ENCODE measurements around the gene HPCAL4.

HPCAL4 gene

DNA sequence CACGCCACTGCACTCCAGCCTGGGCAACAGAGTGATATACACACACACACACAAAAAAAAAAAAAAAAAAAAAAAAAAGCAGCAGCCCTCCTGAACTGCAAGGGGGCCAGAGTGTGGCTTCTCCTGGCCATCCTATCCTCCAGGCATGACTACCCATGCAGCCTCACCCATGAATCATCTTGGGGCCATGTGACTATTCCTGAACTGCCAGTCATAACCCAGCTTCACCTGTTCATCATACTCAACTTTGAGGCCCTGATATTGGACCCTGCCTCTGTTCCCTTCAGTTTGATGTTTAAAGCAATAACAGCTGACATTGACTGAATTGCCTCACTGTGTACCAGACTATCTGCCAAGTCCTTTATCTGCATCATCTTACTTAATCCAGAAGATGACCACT is 2.8 kb upstream of the HPCAL4 start:
- WGBS (ENCODE audit: insufficient coverage) = no CpG with 5 or more reads among the region's 1 CpG
- Histone ChIP-seq H3K4me3 (ENCODE audit: control insufficient read depth in 1 of 7, extremely low read depth in 1 of 7, insufficient read depth in 4 of 7, low read depth in 2 of 7, low read length in 6 of 7) (no peak overlapping the region), H3K27ac (ENCODE audit: insufficient read depth in 1 of 2, low read depth in 1 of 2, low read length in 2 of 2, poor library complexity in 1 of 2, severe bottlenecking in 2 of 2) (no peak overlapping the region), H3K9me3 (ENCODE audit: control extremely low read depth in 1 of 5, control insufficient read depth in 4 of 5, insufficient read depth in 2 of 5, low read depth in 1 of 5, low read length in 4 of 5) (peaks cover 0 to 3% (median 0%) of the 10 kb centered on the region in 5 experiments), H3K4me1 (ENCODE audit: control extremely low read depth in 1 of 4, control insufficient read depth in 4 of 4, insufficient read depth in 4 of 4, low read length in 3 of 4) (peaks cover 0 to 21% (median 13%) of the 10 kb centered on the region in 4 experiments), H3K27me3 (replicated peaks in 2 of 5; ENCODE audit: control insufficient read depth in 4 of 5, insufficient read depth in 5 of 5, low read length in 4 of 5) (peaks cover 7 to 94% (median 40%) of the 10 kb centered on the region in 5 experiments), H3K36me3 (ENCODE audit: control insufficient read depth in 4 of 4, insufficient read depth in 4 of 4, low read length in 3 of 4) (no peaks in the 10 kb centered on the region)
- DNase-seq = no peak
- POLR2A ChIA-PET = no interaction called here
- CTCF ChIA-PET = interaction anchor here (1.1 to 3.3 kb wide), 3 partner anchors 23 to 278 kb away, joined by 3 to 16 read pairs (median 11); partner anchors contain the start of gene NT5C1A

DNA sequence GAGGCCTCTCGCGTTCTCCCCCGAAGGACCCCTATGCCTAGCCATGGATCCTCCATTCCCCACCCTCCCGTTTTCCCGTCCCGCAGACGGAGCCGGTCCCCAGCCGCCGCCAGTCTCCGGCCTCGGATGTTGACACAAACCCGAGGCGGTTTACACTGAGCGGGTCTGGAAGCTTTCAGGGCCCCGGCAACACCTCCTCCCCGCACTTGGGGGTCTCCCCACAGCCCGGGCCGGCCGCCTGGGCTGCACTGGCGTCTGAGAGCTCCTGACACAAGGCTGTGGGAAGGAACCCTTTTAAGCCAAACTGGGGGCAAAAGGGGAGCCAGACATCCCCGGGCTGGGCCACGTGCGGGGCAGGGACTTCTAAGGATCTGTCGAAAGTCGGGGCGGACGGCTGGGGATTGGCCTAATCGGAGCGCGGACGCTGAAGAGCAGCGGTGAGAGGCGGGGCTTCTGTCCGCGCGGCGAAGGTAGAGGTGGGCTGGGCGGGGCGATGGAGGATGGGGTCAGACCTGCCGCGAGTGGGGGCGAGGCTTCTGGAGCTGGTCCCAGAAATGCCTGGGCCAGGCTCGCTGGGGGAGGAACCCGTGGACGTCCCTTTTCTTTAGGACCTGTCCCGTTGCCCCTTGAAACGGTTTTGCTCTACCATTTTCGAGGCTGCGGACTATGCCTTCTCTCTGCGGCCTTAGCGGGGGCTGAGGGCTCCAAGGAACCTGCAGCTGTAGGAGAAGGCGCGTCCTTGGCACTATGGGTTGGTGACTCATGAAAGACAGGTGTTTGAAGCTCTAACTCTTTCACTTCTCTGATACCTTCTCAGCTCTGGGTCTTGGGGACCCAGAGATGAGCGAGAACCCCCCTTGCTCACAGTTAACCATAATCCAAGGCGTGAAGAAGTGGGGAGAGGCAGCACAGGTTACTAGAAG is 1.2 kb upstream of the HPCAL4 start:
- H3K4me3 ChIP-seq (ENCODE audit: control insufficient read depth in 1 of 7, extremely low read depth in 1 of 7, insufficient read depth in 4 of 7, low read depth in 2 of 7, low read length in 6 of 7) = peak overlapping the region in 3 of 7 experiments; percentile 50 to 64 (median 56)
- CTCF ChIA-PET = interaction anchor here (1.0 to 4.5 kb wide), 5 partner anchors 9 to 107 kb away, joined by 3 to 21 read pairs (median 11); partner anchors contain the start of gene NT5C1A
- peak in 2 of 3 donors; percentile 17 to 33 for DNase-seq
- H3K27me3 ChIP-seq (replicated peaks in 2 of 5; ENCODE audit: control insufficient read depth in 4 of 5, insufficient read depth in 5 of 5, low read length in 4 of 5) = peaks cover 8 to 98% (median 45%) of the 10 kb centered on the region in 5 experiments
- H3K9me3 ChIP-seq (ENCODE audit: control extremely low read depth in 1 of 5, control insufficient read depth in 4 of 5, insufficient read depth in 2 of 5, low read depth in 1 of 5, low read length in 4 of 5) = no peaks in the 10 kb centered on the region
- 10% methylated on average over 35 of the region's 56 CpGs for WGBS (ENCODE audit: insufficient coverage)
- peaks cover 0 to 21% (median 13%) of the 10 kb centered on the region in 4 experiments for H3K4me1 ChIP-seq (ENCODE audit: control extremely low read depth in 1 of 4, control insufficient read depth in 4 of 4, insufficient read depth in 4 of 4, low read length in 3 of 4)
- POLR2A ChIA-PET = no interaction called here
- no peaks in the 10 kb centered on the region for H3K36me3 ChIP-seq (ENCODE audit: control insufficient read depth in 4 of 4, insufficient read depth in 4 of 4, low read length in 3 of 4)
- no peak overlapping the region for H3K27ac ChIP-seq (ENCODE audit: insufficient read depth in 1 of 2, low read depth in 1 of 2, low read length in 2 of 2, poor library complexity in 1 of 2, severe bottlenecking in 2 of 2)

DNA sequence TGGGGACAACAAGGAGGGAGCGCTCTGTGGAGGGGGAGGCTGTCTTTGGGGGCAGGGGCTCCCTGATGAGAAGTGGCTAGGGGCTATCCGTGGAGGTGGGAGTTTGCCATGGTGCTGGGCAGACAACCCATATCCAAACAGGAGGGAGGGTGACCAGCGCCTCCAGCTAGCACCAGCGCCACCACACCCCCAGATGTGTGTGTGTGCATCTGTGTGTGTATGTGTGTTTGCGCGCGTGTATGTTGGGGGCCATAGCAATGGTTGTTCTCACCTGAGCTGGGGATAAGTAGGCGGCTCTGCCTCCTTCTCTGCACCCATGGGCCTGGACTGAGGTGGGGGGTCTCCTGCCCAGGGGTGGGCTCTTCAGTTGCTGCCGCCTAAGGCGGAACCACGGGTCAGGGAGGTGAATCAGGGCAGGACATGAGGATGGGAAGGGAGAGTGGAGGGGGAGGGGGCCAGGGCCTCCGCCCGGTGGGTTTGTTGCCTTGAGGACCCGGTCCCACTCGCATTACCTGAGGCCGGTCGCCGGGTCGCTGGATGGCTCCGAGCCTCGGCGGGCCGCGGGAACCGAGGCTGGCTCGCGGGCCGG is 345 bp downstream of the HPCAL4 start:
- ChIA-PET CTCF (interaction anchor here (3.1 to 4.5 kb wide), 3 partner anchors 10 to 33 kb away, joined by 11 to 21 read pairs (median 16); partner anchors contain the start of gene NT5C1A), POLR2A (no interaction called here)
- peak overlapping the region in 5 of 7 experiments; percentile 10 to 67 (median 50) for H3K4me3 ChIP-seq (ENCODE audit: control insufficient read depth in 1 of 7, extremely low read depth in 1 of 7, insufficient read depth in 4 of 7, low read depth in 2 of 7, low read length in 6 of 7)
- peaks cover 0 to 21% (median 13%) of the 10 kb centered on the region in 4 experiments for H3K4me1 ChIP-seq (ENCODE audit: control extremely low read depth in 1 of 4, control insufficient read depth in 4 of 4, insufficient read depth in 4 of 4, low read length in 3 of 4)
- no peaks in the 10 kb centered on the region for H3K9me3 ChIP-seq (ENCODE audit: control extremely low read depth in 1 of 5, control insufficient read depth in 4 of 5, insufficient read depth in 2 of 5, low read depth in 1 of 5, low read length in 4 of 5)
- DNase-seq = peak in 2 of 3 donors; percentile 12 to 29
- H3K27me3 ChIP-seq (replicated peaks in 2 of 5; ENCODE audit: control insufficient read depth in 4 of 5, insufficient read depth in 5 of 5, low read length in 4 of 5) = peaks cover 8 to 97% (median 45%) of the 10 kb centered on the region in 5 experiments
- H3K27ac ChIP-seq (ENCODE audit: insufficient read depth in 1 of 2, low read depth in 1 of 2, low read length in 2 of 2, poor library complexity in 1 of 2, severe bottlenecking in 2 of 2) = no peak overlapping the region
- no peaks in the 10 kb centered on the region for H3K36me3 ChIP-seq (ENCODE audit: control insufficient read depth in 4 of 4, insufficient read depth in 4 of 4, low read length in 3 of 4)
- 14% methylated on average over 27 of the region's 28 CpGs for WGBS (ENCODE audit: insufficient coverage)

DNA sequence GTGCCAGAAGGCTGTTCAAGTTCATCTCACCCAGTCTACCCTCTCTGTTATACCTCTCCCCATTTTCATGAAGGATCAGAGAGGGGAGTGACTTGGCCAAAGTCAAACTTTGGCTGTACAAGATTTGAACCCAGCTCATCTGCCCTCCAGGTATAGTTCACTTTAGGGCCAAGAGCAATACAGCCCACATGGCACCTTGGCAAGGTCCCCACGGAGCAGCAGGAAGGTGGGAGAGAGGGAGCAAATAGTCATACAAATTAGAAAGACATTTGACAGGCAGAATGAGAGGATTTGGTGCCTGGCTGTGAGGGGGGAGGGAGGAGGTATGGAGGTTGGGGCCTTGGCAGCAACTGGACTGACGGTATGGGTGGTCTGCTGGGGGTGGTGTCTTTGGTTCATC is 1.0 kb downstream of the HPCAL4 start:
- Histone ChIP-seq H3K4me1 (ENCODE audit: control extremely low read depth in 1 of 4, control insufficient read depth in 4 of 4, insufficient read depth in 4 of 4, low read length in 3 of 4) (peaks cover 0 to 21% (median 13%) of the 10 kb centered on the region in 4 experiments), H3K9me3 (ENCODE audit: control extremely low read depth in 1 of 5, control insufficient read depth in 4 of 5, insufficient read depth in 2 of 5, low read depth in 1 of 5, low read length in 4 of 5) (no peaks in the 10 kb centered on the region), H3K4me3 (ENCODE audit: control insufficient read depth in 1 of 7, extremely low read depth in 1 of 7, insufficient read depth in 4 of 7, low read depth in 2 of 7, low read length in 6 of 7) (no peak overlapping the region), H3K36me3 (ENCODE audit: control insufficient read depth in 4 of 4, insufficient read depth in 4 of 4, low read length in 3 of 4) (no peaks in the 10 kb centered on the region), H3K27ac (ENCODE audit: insufficient read depth in 1 of 2, low read depth in 1 of 2, low read length in 2 of 2, poor library complexity in 1 of 2, severe bottlenecking in 2 of 2) (no peak overlapping the region), H3K27me3 (replicated peaks in 2 of 5; ENCODE audit: control insufficient read depth in 4 of 5, insufficient read depth in 5 of 5, low read length in 4 of 5) (peaks cover 7 to 93% (median 45%) of the 10 kb centered on the region in 5 experiments)
- POLR2A ChIA-PET = no interaction called here
- CTCF ChIA-PET = interaction anchor here (1.6 to 4.5 kb wide), 2 partner anchors 11 to 33 kb away, joined by 4 to 21 read pairs; no protein-coding TSS in a partner anchor
- no peak for DNase-seq
- WGBS (ENCODE audit: insufficient coverage) = 0% methylated on average over 1 of the region's 2 CpGs

DNA sequence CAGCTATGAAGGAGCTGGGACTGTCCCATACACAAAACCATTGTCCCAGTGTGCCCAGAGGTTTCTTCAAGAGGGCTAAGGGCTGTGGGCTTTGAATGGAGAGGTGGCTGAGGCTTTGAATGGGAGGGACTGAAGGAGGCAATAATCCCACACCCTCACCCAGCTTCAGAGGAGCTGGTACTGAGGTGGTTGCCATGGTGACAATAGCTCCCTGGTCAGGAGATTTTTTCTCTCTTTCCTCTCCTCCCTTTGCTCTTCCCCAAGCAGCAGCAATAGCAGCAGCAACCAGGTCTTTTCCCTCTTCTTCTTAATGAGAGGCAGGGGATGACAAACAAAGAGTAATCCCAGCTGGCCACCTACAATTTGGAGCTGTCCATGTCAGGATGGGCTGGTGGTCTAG is 1.6 kb downstream of the HPCAL4 start:
- no peaks in the 10 kb centered on the region for H3K36me3 ChIP-seq (ENCODE audit: control insufficient read depth in 4 of 4, insufficient read depth in 4 of 4, low read length in 3 of 4)
- H3K9me3 ChIP-seq (ENCODE audit: control extremely low read depth in 1 of 5, control insufficient read depth in 4 of 5, insufficient read depth in 2 of 5, low read depth in 1 of 5, low read length in 4 of 5) = no peaks in the 10 kb centered on the region
- no peak for DNase-seq
- H3K27me3 ChIP-seq (replicated peaks in 2 of 5; ENCODE audit: control insufficient read depth in 4 of 5, insufficient read depth in 5 of 5, low read length in 4 of 5) = peaks cover 7 to 93% (median 41%) of the 10 kb centered on the region in 5 experiments
- ChIA-PET CTCF (interaction anchor here (0.9 to 4.5 kb wide), 3 partner anchors 11 to 35 kb away, joined by 3 to 21 read pairs (median 4); no protein-coding TSS in a partner anchor), POLR2A (no interaction called here)
- H3K4me3 ChIP-seq (ENCODE audit: control insufficient read depth in 1 of 7, extremely low read depth in 1 of 7, insufficient read depth in 4 of 7, low read depth in 2 of 7, low read length in 6 of 7) = no peak overlapping the region
- H3K4me1 ChIP-seq (ENCODE audit: control extremely low read depth in 1 of 4, control insufficient read depth in 4 of 4, insufficient read depth in 4 of 4, low read length in 3 of 4) = peaks cover 0 to 21% (median 13%) of the 10 kb centered on the region in 4 experiments
- H3K27ac ChIP-seq (ENCODE audit: insufficient read depth in 1 of 2, low read depth in 1 of 2, low read length in 2 of 2, poor library complexity in 1 of 2, severe bottlenecking in 2 of 2) = no peak overlapping the region

DNA sequence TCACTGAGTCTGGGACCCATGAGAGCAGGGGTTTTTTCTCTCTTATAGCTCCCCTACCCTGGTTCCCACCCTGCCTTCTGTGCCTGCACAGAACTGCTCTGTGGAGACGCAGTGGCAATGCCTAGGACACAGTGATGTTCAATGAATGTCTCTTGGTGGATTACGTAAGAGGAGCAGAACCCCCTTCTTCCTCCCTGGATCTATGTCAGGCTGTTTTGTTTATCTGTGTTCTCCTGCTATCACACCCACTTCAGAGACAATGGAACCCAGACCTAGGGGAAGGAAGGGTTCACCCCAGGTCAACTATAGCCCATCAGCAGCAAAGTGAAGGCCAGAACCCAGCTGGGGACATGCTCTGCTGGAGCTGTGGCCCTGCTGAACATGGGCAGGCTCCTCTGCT is 2.0 kb downstream of the HPCAL4 start:
- WGBS (ENCODE audit: insufficient coverage) = 100% methylated on average over 1 of the region's 2 CpGs
- peaks cover 0 to 21% (median 13%) of the 10 kb centered on the region in 4 experiments for H3K4me1 ChIP-seq (ENCODE audit: control extremely low read depth in 1 of 4, control insufficient read depth in 4 of 4, insufficient read depth in 4 of 4, low read length in 3 of 4)
- no peaks in the 10 kb centered on the region for H3K36me3 ChIP-seq (ENCODE audit: control insufficient read depth in 4 of 4, insufficient read depth in 4 of 4, low read length in 3 of 4)
- H3K4me3 ChIP-seq (ENCODE audit: control insufficient read depth in 1 of 7, extremely low read depth in 1 of 7, insufficient read depth in 4 of 7, low read depth in 2 of 7, low read length in 6 of 7) = no peak overlapping the region
- CTCF ChIA-PET = interaction anchor here (0.9 to 4.5 kb wide), 3 partner anchors 12 to 35 kb away, joined by 3 to 21 read pairs (median 4); no protein-coding TSS in a partner anchor
- DNase-seq = no peak
- H3K27me3 ChIP-seq (replicated peaks in 2 of 5; ENCODE audit: control insufficient read depth in 4 of 5, insufficient read depth in 5 of 5, low read length in 4 of 5) = peaks cover 7 to 93% (median 43%) of the 10 kb centered on the region in 5 experiments
- no peaks in the 10 kb centered on the region for H3K9me3 ChIP-seq (ENCODE audit: control extremely low read depth in 1 of 5, control insufficient read depth in 4 of 5, insufficient read depth in 2 of 5, low read depth in 1 of 5, low read length in 4 of 5)
- POLR2A ChIA-PET = no interaction called here
- H3K27ac ChIP-seq (ENCODE audit: insufficient read depth in 1 of 2, low read depth in 1 of 2, low read length in 2 of 2, poor library complexity in 1 of 2, severe bottlenecking in 2 of 2) = no peak overlapping the region
